HG03469 (cell line): ENCODE data around the gene AATF.

Experiments used
- ATAC-seq: cut with Tn5 transposase; IDR thresholded peaks from one replicate; pipeline ENCODE4 v1.9.1; 2021; ENCODE audit warnings: mild to moderate bottlenecking, moderate library complexity, moderate number of reproducible peaks; ENCODE audit not compliant: unreplicated experiment

The AATF gene, protein sequence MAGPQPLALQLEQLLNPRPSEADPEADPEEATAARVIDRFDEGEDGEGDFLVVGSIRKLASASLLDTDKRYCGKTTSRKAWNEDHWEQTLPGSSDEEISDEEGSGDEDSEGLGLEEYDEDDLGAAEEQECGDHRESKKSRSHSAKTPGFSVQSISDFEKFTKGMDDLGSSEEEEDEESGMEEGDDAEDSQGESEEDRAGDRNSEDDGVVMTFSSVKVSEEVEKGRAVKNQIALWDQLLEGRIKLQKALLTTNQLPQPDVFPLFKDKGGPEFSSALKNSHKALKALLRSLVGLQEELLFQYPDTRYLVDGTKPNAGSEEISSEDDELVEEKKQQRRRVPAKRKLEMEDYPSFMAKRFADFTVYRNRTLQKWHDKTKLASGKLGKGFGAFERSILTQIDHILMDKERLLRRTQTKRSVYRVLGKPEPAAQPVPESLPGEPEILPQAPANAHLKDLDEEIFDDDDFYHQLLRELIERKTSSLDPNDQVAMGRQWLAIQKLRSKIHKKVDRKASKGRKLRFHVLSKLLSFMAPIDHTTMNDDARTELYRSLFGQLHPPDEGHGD

DNA sequence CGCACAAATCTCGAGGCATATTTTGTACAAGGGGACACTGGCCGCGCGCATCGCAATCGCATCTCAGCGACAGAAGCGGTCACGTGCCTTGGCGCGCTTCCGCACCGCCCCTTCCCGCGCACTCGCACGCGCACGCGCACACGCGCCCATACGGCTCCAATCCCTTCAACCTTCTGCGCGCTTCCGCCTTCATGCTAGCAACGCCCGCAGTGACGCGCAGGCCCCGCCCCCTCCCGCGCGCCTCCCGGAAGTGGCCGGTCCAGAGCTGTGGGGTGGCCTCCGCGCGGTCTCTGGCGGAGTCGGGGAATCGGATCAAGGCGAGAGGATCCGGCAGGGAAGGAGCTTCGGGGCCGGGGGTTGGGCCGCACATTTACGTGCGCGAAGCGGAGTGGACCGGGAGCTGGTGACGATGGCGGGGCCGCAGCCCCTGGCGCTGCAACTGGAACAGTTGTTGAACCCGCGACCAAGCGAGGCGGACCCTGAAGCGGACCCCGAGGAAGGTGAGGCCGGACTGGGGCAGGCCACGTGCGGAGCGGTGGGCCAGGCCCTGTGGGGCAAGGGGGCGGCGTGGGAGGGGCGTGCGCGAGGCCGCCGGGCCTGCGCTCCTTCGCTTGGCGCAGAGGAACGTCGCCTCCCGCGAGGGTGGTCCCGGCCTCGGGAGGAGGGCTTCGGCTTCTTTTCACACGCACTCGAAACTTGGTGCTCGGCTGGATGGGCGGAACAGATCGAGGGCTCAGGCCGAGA lies at the start of gene AATF:
Gene AATF (plus strand): TSS at position 238 of the 744 bp plus-strand sequence. CDS start 172 bp downstream, at position 410.
- ATAC-seq = peak; percentile 69

DNA sequence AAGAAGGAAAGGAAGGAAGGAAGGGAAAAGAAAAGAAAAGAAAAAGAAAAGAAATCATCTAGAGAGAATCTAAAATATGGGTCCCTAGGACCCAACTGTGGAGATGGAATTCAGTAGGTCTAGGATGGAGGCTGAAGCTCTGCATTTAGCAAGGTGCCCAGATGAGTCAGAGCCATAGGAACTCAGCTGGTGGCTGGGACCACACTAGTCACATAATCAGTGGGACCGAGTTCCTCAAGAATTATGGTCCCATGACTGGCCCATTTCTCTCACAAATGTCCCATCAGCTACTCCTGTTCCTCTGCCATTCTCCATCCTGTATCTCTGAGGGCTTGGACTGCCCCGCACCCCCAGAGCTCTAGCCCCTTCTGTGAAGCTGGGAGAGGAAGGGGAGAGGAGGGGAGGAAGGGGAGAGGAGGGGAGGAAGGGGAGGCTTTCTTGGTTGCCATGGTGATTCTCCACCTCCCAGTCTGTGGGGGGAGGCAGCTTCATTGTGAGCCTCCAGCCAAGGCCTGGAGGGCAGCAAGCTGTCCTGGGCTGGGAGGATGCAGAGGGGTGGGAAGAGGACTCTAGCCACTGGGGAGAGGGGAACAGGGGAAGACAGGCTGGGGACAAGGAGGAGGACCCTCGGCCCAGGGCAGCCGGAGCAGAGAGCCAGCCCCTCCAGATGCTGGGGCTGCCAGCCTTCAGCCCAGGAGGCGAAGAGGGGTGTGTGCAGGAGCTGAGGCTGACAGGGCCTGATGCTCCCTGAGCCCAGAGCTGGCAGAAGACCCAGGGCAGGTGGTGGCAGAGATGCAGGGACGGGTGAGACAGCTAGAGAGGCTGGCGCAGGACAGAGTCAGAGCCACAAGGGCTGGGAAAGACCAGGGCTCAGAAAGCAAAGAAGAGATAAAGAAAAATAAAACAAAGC lies 49.2 kb upstream of the AATF start:
- no peak for ATAC-seq

GRCh38 chr17:36900160-36900512 lies 48.6 kb upstream of the AATF start:
- no peak for ATAC-seq

DNA sequence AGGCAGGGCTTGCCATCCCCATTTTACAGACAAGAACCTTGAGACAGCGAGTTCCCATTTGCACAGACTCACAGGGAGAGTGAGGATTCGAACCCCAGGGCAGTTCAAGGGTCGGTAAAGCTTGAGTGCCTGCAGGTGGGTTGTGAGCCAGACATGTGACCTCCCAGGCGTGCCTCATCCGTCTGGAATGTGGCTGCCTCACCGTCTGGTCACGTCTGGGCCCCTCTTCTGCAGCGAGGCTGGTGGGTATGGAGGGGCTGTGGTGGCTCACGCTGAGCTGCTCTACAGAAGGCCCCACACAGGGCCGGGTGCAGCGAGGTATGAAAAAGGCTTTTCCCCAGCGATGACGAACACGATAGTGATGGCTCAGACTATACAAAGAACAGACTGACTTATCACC lies 47.2 kb upstream of the AATF start:
- ATAC-seq = no peak

DNA sequence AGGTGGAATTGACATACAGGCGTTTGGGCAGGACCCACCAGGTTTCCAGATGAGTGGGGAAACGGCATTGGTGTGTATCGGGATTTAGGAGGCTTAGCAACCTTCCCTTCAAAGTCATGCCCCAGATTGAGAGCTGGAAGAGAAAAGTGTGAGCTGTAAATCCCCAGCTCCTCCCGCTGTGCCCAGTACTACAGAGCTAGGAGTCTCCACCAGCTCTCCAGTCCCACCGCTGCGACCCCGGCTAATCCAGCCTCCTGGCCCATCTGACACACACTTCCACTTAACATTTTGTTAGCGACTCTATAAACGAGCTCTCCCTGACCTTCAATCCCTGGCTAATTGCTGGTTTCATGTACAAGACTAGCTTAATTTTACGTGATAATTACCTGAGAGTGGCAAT lies 41.3 kb upstream of the AATF start:
- no peak for ATAC-seq

GRCh38 chr17:36910513-36910912 lies 38.2 kb upstream of the AATF start:
- ATAC-seq = no peak

- no peak for ATAC-seq
These were observed 37.8 kb upstream of the AATF start for GRCh38 chr17:36911001-36911400.

DNA sequence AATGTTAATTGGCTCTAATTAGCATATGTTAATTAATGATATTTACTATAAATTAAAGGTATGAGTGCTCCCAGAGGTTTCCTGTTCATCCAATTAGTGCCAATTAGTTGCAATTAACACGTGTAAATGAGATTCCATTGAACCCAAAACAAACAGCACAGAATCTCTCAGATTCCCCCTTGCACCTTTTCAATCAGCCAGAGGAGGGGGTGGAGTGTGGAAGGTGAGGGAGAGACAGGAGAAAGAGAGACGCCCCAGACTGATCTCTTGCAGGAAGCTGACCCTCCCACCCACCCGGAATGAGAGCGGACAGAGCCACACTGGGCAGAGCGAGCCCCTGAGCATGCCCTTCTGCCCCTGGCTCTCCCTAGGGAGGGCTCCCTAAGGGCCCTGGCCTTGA lies 35.6 kb upstream of the AATF start:
- no peak for ATAC-seq

- no peak for ATAC-seq
These were observed 30.5 kb upstream of the AATF start for GRCh38 chr17:36918211-36918691.

GRCh38 chr17:36919407-36919968 lies 29.3 kb upstream of the AATF start:
- ATAC-seq = no peak

DNA sequence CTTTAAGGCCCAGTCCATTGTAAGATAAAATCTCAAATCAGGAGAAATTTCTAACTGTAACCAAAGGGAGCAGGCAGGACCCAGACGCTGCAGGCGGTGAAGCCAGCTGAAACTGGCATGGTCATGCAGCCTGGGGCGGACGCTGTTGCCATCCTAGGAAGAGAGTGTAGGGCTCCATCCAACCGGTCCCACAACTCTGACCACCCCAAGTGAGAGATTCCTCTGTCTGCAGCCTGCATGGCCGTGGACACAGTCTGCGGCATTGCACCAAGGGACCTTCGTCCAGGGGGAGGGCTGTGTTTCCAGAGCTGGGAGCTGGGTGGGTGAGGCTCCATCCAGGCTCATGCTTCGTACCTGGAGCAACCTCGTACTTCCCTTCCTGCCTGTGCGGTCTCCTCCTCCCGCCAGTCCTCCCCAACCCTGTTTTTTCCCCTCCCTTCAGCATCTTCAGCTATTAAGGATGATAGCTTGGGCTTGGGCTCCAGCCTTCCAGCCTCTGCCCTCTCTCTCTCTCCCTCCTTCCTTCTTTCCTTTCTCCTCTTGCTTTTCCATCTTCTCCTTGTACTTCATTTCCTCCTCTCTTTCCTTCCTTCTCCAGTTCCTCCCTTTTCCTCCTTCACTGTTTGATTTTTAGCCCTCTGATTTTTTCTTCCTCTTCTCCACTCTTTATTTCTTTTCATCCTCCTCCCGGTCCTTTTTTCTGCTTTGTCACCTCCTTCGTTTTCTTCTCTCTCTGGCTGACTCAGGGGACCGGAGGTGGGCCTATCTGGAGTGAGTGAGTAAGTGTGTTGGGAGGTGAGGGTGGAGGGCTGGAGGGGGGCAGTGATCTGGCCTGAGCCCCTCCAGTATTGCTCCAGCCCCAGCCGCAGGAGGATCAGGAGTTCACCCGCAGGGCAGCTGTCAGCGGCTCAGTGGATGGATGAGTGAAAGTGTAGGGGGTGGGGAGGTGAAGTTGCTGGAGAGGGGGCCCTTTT lies 28.4 kb upstream of the AATF start:
- no peak for ATAC-seq

DNA sequence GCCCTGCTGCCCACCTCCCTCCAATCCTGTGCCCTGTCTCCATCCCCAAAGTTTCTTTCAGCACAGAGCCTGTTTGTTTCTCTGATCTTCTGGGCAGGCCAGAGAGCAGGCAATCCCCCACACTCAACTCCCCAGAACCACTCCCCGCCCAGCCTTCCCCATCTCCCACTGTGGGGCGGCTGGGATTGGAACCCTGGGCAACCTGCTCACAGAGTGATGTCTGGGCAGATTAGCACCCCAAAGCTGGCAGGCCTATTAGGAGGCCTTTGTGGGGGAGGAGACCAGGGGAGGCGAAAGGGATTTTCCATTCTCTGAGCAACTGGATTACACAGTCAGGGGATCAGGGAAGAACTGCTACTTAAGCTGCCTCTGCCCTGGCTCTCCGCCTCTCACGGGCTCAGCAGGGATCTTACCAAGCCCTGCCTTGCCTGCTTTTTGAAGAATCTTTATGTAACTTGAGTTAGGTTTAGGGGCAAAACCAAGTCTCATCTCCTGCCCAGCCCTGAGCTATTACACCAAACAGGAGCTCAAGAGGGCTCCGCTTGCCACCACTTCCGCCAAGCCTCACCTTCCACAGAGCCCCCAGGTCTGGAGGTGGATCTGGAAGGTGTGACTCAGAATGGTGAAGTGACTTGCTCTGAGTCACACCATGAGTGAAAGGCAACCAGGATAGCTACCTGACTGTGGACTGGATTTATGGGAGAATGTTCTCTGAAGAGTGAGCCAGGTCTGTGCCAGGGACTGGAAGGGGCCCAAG lies 27.5 kb upstream of the AATF start:
- ATAC-seq = no peak

DNA sequence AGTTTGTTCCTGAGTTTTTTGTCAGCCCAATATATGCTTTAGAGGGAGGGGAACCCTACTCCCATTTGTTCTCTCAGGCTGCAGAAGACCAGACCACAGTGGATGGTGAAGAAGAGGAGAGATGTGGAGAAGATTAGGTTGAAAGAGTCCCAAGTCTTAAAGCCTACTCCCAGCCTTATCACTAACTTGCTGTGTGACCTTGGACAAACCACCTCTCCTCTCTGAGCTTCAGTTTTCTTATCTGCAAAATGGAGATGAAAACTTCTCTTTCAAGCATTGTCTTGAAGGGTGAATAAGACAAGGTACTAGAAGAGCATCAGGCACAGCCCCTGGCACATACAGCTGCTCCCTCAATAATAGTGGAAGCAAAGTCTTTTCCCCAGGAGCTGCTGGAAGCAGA lies 26.6 kb upstream of the AATF start:
- no peak for ATAC-seq

GRCh38 chr17:36923814-36924221 lies 24.9 kb upstream of the AATF start:
- no peak for ATAC-seq

DNA sequence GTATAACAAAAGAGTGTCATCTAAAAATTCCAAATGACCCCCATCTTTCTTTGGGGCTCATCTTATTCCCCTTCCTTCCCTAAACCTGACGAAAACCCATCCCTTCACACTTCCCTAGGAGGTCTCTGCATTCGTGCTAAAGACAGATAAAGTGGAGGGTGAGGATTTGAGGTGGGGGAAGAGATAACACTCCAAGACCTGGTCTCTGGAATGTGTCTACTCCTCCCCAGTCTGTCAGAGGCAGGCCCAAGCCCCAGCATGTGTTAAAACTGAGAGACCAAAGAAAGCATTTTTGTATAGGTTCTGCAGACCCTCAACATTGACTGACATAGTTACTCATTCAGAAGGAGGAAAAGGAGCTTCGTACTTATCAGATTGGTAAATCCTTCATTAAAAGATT lies 22.5 kb upstream of the AATF start:
- no peak for ATAC-seq

DNA sequence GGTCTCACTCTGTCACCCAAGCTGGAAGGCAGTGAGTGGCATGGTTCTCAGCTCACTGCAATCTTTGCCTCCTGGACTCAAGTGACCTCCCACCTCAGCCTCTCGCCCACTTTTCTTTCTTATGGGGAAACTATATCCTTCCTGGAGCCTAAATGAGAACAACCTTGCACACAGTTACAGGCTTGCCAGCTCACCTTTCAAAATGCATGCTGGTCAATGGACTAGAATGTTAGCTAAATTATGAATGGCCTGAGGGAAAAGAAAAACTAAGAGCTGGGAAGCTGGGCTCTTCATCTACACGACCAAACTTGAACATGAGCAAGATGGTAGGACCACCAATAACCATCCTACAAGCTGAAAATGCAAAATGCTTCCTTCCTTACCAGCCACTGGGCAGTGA lies 22.1 kb upstream of the AATF start:
- ATAC-seq = no peak

GRCh38 chr17:36928471-36929345 lies 20.0 kb upstream of the AATF start:
- ATAC-seq = no peak
